Measurements from ENCODE around the gene PIEZO1.

GRCh38 chr16:88688013-88688778, 96.8 kb downstream of the PIEZO1 start:
- TF ChIP-seq CTCF (IDR thresholded peaks at IDR 0.05) = no peak
- TF ChIP-seq EZH2 (IDR thresholded peaks at IDR 0.05) = no peak
- no peak for TF ChIP-seq EZH2phosphoT487 (IDR thresholded peaks at IDR 0.05)
